SK-N-SH treated with all-trans-retinoic acid at 6 μM for 48 hours (cell line): ENCODE results near the gene SEPTIN5.

Experiments
- ARNTL ChIP-seq: fragments of 450-650 bp; formaldehyde crosslinking; IDR thresholded peaks from 2 replicates; pipeline ENCODE4 v1.5.0; 2020; ENCODE audit warnings: low read depth, mild to moderate bottlenecking, moderate library complexity, borderline replicate concordance
- ESRRG ChIP-seq: fragments of 250-450 bp; sonication (Bioruptor Pico); IDR thresholded peaks from 2 replicates; pipeline ENCODE4 v1.6.1; 2021; ENCODE audit warnings: mild to moderate bottlenecking
- ISL1 ChIP-seq: fragments of 250-450 bp; sonication (Bioruptor Pico); IDR thresholded peaks from 2 replicates; pipeline ENCODE4 v2.1.2; 2022; ENCODE audit warnings: mild to moderate bottlenecking, moderate library complexity
- PPARA ChIP-seq: fragments of 250-450 bp; sonication (Bioruptor Pico); IDR thresholded peaks from 2 replicates; pipeline ENCODE4 v1.5.0; 2020; ENCODE audit warnings: mild to moderate bottlenecking, borderline replicate concordance
- ZC3H10 ChIP-seq: fragments of 250-450 bp; sonication (Bioruptor Pico); IDR thresholded peaks from 2 replicates; pipeline ENCODE4 v1.5.1; 2021; ENCODE audit warnings: mild to moderate bottlenecking, moderate library complexity
- ZFP3 ChIP-seq: fragments of 250-450 bp; sonication (Bioruptor Pico); IDR thresholded peaks from 2 replicates; pipeline ENCODE4 v1.5.0; 2020; ENCODE audit warnings: mild to moderate bottlenecking, moderate library complexity
- TF ChIP-seq, protein P1 (sequence below): fragments of 250-450 bp; sonication (Bioruptor Pico); IDR thresholded peaks from 2 replicates; pipeline ENCODE4 v1.5.1; 2021; ENCODE audit warnings: mild to moderate bottlenecking, moderate library complexity

DNA sequence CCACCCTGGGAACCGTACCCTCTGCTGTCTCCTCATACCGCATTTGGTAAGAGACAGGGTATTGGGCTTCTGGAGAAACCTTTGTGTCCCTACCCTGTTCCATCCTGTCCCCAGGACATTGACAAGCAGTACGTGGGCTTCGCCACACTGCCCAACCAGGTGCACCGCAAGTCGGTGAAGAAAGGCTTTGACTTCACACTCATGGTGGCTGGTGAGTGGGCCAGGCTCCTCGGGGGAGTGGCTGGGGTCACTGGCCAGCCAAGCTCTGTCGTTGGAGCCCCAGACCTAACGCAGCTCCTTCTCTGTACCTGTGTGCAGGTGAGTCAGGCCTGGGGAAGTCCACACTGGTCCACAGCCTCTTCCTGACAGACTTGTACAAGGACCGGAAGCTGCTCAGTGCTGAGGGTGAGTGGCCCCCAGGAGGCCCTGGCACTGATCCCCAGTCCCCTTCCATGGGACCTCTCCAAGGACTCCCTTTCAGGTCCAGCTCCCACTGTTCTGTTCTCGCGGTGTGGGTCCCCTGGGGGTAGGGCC lies 5.3 kb downstream of the SEPTIN5 start:
- no peak for TF ChIP-seq ESRRG (CRISPR knock-in tag)
- TF ChIP-seq ARNTL: no peak
- no peak for TF ChIP-seq ZC3H10 (CRISPR knock-in tag)
- TF ChIP-seq ZFP3 (CRISPR knock-in tag): no peak
- no peak for TF ChIP-seq PPARA (CRISPR knock-in tag)
- TF ChIP-seq, protein P1, sequence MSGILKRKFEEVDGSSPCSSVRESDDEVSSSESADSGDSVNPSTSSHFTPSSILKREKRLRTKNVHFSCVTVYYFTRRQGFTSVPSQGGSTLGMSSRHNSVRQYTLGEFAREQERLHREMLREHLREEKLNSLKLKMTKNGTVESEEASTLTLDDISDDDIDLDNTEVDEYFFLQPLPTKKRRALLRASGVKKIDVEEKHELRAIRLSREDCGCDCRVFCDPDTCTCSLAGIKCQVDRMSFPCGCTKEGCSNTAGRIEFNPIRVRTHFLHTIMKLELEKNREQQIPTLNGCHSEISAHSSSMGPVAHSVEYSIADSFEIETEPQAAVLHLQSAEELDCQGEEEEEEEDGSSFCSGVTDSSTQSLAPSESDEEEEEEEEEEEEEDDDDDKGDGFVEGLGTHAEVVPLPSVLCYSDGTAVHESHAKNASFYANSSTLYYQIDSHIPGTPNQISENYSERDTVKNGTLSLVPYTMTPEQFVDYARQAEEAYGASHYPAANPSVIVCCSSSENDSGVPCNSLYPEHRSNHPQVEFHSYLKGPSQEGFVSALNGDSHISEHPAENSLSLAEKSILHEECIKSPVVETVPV: no peak
- no peak for TF ChIP-seq ISL1 (CRISPR knock-in tag)
